GM21619 (cell line): ENCODE data around the gene CDH6.
"Not testable (repeated sequence)": the region's sequence is repeated elsewhere in the genome, so short reads cannot be mapped to it uniquely, and the experiment has no call there.

ENCODE experiments used
- ATAC-seq: cut with Tn5 transposase; IDR thresholded peaks from one replicate; pipeline ENCODE4 v1.9.1; 2021; ENCODE audit not compliant: unreplicated experiment

Gene CDH6

DNA sequence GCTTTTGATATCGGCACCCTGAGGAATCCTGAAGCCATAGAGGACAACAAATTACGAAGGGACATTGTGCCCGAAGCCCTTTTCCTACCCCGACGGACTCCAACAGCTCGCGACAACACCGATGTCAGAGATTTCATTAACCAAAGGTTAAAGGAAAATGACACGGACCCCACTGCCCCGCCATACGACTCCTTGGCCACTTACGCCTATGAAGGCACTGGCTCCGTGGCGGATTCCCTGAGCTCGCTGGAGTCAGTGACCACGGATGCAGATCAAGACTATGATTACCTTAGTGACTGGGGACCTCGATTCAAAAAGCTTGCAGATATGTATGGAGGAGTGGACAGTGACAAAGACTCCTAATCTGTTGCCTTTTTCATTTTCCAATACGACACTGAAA, 129.5 kb downstream of the CDH6 start:
- no peak for ATAC-seq

DNA sequence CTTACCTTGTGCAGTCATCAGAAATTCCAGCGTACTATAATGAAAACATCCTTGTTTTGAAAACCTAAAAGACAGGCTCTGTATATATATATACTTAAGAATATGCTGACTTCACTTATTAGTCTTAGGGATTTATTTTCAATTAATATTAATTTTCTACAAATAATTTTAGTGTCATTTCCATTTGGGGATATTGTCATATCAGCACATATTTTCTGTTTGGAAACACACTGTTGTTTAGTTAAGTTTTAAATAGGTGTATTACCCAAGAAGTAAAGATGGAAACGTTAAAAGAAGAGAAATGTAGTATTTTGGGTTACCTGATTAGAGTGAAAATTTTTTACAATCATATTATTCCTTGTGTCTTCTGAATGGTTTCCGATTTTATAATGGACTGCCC, 131.4 kb downstream of the CDH6 start:
- ATAC-seq = no peak

DNA sequence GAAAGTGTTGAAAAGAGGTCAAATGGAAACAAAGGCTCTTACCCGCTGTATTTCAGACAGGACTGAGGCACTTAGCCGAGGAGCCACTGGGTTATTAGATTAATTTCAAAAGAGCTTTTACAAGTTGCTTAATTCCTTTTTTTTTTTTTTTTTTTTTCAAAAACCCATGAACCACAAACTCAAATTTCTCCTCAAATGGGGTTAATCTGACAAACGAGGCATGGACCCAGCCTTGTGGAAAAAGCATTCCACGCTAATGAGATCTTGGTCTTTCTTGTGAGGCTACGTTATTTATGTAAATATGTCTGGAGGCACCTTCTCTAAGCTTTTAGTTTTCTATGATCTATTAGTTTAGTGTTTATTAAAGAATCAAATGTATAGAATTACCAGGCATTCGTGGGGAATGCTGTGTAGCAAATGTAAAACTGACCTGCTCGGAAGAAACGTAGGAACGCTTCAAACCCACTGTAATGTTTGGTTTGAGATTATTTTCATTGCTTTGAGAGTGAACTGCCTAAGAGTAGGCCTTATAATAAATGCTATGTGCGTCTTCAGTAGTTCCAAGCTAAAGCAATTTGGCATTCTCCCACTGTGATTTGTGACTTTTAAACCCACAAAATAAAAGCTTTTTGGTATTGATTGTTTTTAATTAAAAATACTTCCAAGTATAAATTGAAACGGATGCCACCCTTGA, 134.7 kb downstream of the CDH6 start:
- ATAC-seq = no peak

DNA sequence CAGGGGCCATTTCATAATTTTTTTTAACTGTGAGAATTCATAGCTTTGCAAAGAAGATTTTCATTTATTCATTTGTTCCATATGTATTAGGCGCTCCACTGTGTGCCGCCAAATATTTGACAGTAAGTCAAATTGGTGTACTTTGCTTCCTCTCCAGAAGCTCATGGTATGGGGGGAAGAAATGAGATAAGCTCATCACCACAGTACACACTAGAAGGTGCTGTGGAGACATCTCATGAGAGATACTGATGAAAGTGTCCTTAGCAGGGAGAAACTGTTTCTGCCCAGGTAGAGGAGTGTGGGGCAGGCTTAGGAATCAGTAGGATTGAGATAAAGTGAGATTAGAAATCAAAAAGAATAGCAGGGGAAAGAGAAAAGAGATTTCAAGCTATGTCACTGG, 136.2 kb downstream of the CDH6 start:
- ATAC-seq = no peak

DNA sequence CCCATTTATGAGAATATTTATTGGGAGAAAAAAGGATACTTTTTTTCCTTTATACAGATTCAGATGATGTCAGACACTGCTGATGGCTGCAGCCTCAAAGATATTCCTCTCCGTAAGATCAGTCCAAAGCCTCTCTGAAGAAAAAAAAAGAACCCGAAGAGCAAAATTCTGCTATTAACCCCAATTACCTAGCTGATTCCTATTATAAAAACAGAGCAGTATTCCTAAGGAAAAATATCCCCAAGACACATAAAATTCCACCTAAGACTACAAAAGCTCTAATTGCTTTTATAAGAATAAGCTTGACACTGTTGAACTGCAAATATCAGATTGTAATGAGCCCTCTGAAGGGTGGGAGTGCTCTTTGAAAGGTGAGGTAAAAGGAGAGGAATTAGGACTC, 138.7 kb downstream of the CDH6 start:
- no peak for ATAC-seq

DNA sequence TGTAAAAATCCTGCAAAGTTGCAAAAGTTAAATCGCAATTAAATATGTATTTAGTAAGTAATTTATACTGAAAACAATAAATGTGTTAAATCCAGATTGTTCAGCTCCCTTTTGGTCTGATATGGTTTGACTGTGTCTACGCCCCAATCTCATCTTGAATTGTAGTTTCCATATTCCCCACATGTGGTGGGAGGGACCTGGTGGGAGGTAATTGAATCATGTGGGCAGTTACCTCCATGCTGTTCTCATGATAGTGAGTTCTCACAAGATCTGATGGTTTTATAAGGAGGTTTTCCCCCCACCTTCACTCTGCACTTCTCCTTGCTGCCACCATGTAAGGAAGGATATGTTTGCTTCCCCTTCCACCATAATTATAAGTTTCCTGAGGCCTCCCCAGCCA, 140.0 kb downstream of the CDH6 start:
- ATAC-seq = no peak

DNA sequence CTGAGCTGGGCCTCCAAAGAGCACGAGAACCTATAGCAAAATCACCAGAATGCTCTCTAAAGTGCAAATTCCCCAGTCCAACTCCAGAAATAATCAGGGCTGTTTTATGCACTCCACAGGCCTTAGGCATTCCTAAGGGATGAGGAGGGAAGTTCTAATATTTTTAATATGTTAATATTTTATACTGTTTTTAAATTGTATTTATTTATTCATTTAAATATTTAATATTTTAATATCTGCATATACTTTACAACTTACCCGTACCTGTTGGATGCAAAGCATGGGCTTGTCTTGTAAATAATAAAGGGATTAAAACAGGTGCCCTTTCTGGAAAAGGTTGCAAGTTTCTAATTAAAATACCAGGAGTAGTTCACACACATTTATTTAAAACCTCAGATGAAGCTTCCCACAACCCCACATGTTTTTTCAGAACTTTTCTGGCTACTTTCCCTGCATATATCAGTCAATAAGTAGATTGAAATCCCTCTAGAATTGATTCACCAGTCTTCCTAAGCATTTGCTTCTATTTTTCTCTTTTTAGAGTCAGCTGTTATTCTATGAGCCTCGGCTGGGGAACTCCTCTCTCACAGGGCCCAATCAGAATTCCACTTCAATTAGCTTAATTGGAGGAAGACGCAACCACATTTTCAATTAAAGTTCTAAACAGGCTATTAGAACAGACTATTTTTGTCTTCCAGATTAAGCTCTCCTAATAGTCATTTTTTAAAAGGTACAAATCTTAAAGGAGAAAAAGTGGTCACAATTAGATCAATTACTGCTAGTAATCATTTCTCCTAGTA, 140.8 kb downstream of the CDH6 start:
- no peak for ATAC-seq

DNA sequence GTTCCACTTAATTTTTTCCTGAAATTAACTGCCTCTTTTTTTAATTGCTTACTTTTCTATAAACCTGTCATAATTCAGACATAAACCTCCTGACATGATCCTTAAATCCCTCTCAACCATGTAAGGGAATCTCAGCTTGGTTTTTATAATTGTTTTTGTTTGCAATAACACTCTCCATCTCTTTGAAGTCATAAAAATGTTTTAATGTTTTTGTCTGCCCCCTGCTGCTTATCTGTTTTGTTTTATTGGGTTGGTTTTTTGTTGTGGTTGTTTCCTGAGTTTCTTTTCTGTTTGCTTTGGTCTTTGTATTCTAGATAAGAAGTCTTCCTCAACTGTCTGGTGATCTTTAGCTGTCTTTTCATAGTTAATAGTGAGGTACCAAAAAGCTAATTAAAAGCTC, 142.0 kb downstream of the CDH6 start:
- no peak for ATAC-seq

DNA sequence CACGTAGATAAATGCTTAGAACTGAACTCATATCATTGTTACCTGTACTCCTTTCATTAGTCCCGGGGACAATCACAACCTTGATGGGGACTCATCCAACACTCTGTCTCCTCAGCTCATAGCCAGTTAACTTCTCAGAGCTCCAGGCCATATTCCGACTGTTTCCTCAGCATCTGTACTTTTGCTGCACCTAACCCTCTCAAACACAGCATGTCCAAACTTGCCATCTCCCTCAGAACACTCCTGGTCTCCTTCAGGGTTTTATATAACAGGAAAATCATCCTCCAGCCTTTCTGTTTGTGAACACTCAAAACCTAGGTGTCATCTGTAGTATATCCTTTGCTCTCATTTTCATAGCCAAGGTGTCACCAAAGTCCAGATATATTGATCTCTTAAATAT, 150.5 kb downstream of the CDH6 start:
- ATAC-seq = no peak

DNA sequence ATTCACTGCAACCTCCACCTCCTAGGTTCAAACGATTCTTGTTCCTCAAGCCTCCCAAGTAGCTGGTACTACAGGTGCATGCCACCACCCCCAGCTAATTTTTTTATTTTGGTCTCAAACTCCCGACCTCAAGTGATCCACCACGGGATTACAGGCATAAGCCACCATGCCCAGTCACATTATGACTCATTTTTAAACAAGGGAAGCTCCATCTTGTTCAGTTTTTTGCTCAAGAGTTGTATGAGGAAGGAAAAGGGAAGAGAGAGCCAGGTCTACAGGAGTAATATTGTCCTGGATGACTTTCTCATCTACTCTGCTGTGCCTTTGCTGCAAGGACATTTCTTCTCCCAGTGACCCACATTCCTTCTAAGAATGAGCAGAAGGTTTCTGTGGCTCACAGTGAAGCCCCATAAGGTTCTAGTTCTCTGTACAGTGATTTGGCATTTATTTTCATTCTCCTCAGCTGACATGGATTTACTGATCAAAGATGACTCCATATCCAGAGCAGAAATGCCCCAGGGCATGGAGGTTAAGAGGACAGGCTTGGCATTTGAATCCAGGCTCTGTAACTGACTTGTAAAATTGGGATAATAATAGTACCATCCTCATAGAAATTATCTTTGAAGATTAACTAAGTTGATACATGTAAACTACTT, 153.5 kb downstream of the CDH6 start:
- no peak for ATAC-seq

DNA sequence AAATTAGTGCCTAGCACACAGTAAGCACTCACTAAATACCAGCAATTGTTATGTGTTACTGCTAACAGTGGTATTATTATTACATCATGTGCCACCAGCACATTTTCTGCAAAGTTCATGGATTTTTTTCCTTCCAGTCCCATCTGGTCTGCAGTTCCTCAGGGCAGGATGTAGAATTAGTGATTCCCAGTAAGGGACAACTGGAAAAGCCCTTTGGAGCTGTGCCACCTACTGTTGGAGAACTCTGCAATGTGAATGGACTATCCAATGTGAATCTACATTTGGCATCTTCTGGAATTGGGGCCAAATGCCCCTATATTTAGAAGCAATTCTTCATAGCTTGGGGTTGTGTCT, 154.0 kb downstream of the CDH6 start:
- ATAC-seq = no peak

DNA sequence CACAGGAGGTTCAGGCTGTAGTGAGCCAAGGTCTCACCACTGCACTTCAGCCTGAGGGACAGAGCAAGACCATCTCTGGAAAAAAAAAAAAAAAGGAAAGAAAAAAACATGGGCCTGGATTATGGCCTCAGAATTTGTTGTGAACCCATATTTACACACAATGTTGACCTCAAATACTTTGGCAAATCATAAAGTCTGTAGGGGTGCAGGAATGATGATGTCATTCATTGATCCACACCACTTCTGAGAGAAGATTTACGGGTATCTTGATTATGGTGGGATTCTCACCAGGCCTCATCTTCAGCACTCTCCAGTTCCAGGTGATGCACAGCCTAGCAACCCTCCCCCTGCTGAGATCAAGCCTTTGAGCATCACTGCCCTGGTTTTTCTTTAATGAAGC, 156.9 kb downstream of the CDH6 start:
- no peak for ATAC-seq

DNA sequence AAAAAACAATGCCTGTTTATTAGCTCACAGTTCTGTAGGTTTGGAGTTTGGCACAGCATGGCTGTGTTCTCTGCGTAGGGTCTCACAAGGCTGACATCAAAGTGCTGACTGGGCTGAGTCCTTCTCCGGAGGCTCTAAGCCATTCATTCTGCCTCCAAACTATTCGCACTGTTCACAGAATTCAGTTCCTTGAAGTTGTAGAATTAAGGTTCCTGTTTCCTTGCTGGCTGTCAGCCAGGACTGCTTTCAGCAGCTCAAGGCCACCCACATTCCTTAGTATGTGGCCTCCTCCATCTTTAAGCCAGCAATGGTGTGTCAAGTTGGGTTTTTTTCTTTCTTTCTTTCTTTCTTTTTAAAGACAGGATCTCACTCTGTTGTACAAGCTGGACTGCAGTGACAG, 161.9 kb downstream of the CDH6 start:
- ATAC-seq = no peak

DNA sequence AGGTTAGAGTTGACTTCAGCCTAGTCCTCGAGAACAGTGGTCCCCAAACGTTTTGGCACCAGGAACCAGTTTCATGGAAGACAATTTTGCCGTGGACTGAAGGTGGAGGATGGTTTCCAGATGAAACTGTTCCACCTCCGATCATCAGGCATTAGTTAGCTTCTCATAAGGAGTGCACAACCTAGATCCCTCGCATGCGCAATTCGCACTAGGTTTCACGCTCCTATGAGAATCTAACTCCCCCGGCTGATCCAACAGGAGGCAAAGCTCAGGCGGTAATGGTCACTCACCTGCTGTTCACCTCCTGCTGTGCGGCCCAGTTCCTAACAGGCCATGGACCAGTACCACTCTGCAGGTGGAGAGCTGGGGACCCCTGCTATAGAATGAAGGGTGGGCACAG, 163.6 kb downstream of the CDH6 start:
- ATAC-seq = no peak

DNA sequence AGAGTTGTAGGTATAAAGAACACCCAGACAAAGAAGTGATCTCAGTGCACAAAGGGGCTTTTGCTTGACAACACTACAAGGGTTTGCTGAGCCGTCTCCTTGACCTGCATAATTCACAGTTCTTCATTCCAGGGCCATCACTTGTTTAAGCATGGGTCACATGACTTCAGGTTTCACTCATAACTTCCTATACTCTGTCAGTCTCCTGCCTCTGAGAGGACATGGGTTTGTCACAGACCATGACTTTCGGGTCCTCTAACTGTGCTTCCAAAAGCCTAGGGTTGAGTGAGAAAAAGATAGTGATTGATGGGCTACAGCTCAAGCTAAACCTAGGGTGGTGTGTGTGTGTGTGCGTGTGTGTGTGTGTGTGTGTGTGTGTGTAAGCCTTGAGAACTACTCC, 166.4 kb downstream of the CDH6 start:
- ATAC-seq = peak; percentile 57

DNA sequence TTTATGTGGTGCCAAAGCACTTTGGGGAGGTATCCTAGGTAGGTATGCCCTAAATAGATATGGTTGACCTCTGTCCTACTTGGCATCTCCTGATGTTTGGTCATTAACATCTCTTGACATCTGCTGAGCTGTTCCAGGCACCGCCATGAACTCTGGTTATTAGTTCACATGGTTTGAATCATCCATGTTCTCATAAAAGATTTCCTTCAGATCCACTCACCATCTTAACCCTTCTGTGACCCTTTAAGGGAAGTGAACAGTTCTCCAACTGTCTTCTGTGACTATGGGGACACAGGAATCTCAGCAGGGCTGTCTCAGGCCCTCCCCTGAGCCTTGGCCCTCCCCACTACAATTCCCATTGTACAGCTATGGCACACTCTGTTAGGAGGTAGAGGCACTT, 167.7 kb downstream of the CDH6 start:
- ATAC-seq = no peak

DNA sequence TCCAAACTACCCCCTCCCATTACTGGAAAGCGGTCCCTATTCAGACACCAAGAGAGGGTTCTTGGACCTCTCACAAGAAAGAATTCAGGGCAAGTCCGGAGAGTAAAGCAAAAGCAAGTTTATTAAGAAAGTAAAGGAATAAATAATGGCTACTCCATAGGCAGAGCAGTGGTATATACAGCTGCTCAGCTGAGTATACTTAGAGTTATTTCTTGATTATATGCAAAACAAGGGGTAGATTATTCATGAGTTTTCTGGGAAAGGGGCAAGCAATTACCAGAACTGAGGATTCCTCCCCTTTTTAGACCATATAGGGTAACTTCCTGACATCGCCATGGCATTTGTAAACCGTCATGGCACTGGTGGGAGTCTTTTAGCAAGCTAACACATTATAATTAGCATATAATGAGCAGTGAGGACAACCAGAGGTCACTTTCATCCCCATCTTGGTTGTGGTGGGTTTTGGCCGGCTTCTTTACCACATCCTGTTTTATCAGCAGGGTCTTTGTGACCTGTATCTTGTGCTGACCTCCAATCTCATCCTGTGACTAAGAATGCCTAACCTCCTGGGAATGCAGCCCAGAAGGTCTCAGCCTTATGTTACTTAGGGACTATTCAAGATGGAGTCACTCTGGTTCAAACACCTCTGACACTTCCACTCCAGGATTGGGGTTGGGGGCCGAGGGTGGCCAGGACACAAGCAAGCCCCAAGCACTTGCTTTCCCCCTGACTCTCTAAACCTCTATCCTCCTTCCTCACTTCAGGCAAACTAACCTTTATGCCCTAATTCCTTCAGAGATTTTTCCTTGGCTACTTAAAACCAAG, 168.4 kb downstream of the CDH6 start:
- ATAC-seq = not testable (repeated sequence)

DNA sequence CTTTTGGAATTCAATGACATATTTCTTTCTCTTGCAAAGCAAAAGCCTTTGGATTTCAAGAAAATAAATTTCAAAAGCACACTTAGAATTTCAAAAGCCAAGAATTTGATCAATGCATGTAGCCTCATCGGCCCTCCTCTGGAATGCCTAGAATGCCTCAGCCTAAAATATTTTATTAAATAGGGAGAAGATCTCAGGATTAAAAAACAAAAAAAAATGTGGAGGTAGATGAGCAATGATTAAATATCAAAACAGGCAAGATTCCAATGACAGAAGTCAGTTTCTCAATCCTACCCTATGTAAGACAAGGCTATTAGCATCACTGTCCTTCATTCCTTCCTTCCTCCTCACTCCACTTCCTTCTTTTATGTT, 169.0 kb downstream of the CDH6 start:
- ATAC-seq = no peak

DNA sequence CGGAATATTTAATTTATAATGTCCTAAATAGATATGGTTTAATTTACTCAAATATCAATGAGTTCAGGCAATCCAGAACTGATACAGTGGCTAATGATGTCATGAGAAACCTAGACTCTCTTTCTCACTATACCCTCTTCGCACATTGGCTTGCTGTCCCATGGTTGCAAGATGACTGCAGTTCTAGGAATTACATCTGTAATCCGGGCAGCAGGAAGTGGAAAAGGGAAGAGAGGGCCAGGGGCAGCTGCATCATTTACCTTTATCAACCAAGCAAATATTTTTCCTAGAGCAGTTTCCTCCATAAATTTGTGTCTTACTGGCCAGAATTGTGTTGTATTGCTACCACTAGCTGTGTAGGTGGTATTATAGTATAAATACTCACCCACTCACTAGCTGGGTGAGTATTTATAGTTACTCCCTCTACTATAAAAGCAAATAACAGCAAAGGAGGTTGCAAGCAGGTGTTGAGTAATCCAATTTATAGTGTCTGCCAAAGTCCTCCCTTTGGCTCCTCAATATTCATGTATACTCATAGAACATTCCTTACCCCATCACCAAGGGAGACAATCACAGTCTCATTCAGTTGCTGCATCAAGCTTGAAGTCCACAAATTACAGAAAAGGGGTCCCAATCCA, 169.6 kb downstream of the CDH6 start:
- ATAC-seq = no peak

DNA sequence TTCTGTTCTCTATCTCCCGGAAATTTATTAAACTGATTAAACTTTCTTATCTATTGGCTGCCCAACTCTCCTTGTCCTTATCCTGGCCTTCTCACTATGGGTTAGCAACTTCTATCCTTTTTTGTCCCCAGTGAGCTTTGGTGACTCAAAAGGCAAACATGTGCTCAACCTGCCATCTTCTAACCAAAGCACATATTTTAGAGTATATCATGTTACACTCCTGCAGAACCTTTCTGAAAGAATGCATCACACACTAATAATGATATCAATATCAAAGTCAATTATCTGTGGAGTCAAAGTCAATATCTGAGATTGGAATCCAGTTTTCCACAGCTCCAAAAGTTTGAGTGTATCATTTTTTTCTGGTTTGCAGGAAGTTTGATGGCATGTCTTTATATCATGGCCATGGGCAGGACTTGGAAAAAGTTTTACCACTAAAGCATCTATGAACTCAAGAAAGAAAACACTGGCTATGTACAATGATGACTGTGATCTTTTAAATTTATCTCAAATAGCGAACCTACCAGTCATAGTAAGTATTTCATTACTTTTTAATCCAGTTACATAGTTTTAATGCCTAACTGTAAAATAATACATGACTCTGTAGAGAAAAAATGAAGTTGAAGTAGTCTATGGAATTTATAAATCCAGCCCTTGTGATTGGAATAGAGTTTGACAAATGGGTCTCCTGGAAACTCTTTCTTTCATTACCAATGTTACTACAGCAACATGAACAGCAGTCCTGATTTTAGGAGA, 171.6 kb downstream of the CDH6 start:
- no peak for ATAC-seq
